Hepatocyte (in vitro differentiated cells): ENCODE results near the gene MTF1. TPM values are rescaled to one million over a fixed set of nuclear protein-coding genes. Genes with fewer than 3 reads are reported as not detected.
"Not testable (repeated sequence)": the region's sequence is repeated elsewhere in the genome, so short reads cannot be mapped to it uniquely, and the experiment has no call there.

Source experiments
- DNase-seq: peaks from one replicate; pipeline ENCODE4 v3.0.0-alpha.2; 2016; ENCODE audit warnings: low spot score
- H2AFZ ChIP-seq: fragments of 200-600 bp; sonication (generic); 2 replicates; pipeline ENCODE4 v1.6.0; 2016; ENCODE audit warnings: antibody characterized with exemption, mild to moderate bottlenecking
- H3K27ac ChIP-seq: fragments of 200-600 bp; sonication (generic); 2 replicates; pipeline ENCODE4 v1.5.1; 2016; ENCODE audit warnings: mild to moderate bottlenecking
- H3K27me3 ChIP-seq: fragments of 200-600 bp; sonication (generic); 2 replicates; pipeline ENCODE4 v1.6.1; 2016
- H3K36me3 ChIP-seq: fragments of 200-600 bp; sonication (generic); replicated peaks from 2 replicates; pipeline ENCODE4 v1.5.1; 2016; ENCODE audit warnings: low read depth; ENCODE audit not compliant: insufficient read depth
- H3K4me1 ChIP-seq: fragments of 200-600 bp; sonication (generic); 2 replicates; pipeline ENCODE4 v1.5.1; 2016; ENCODE audit warnings: mild to moderate bottlenecking, moderate library complexity; ENCODE audit not compliant: insufficient read depth
- H3K4me2 ChIP-seq: fragments of 200-600 bp; sonication (generic); 2 replicates; pipeline ENCODE4 v1.6.0; 2016
- H3K4me3 ChIP-seq: fragments of 200-600 bp; sonication (generic); 2 replicates; pipeline ENCODE4 v1.5.1; 2016; ENCODE audit warnings: mild to moderate bottlenecking
- H3K79me2 ChIP-seq: fragments of 200-600 bp; sonication (generic); 2 replicates; pipeline ENCODE4 v1.6.0; 2017; ENCODE audit warnings: mild to moderate bottlenecking
- H3K9me2 ChIP-seq: fragments of 200-600 bp; sonication (generic); replicated peaks from 2 replicates; pipeline ENCODE4 v1.6.0; 2017; ENCODE audit warnings: mild to moderate bottlenecking; ENCODE audit not compliant: insufficient read depth
- H3K9me3 ChIP-seq: fragments of 200-600 bp; sonication (generic); 2 replicates; pipeline ENCODE4 v1.5.1; 2016; ENCODE audit warnings: low read depth, mild to moderate bottlenecking
- H4K20me1 ChIP-seq: fragments of 200-600 bp; sonication (generic); 2 replicates; pipeline ENCODE4 v1.6.0; 2016; ENCODE audit warnings: mild to moderate bottlenecking; ENCODE audit not compliant: insufficient read depth, poor library complexity, severe bottlenecking
- CTCF ChIP-seq: fragments of 200-600 bp; sonication (generic); IDR thresholded peaks from 2 replicates; pipeline ENCODE4 v1.5.1; 2016; ENCODE audit warnings: antibody characterized with exemption, mild to moderate bottlenecking; ENCODE audit not compliant: poor library complexity
- EZH2 ChIP-seq: fragments of 200-600 bp; sonication (generic); IDR thresholded peaks from 2 replicates; pipeline ENCODE4 v1.6.1; 2016; ENCODE audit warnings: antibody characterized with exemption, mild to moderate bottlenecking, borderline replicate concordance
- EZH2phosphoT487 ChIP-seq: fragments of 200-600 bp; sonication (generic); IDR thresholded peaks from one replicate; pipeline ENCODE4 v1.6.1; 2018; ENCODE audit warnings: antibody characterized with exemption, mild to moderate bottlenecking, low read depth, moderate library complexity; ENCODE audit not compliant: unreplicated experiment, severe bottlenecking
- WGBS: methylation state at CpG from one replicate; pipeline ENCODE4 v1.1.6; 2016; ENCODE audit warnings: low lambda C conversion rate; ENCODE audit errors: missing lambda C conversion rate; 5-methylcytosine and 5-hydroxymethylcytosine counted together
- polyA plus RNA-seq: library from polyadenylated mRNA; unstranded; fragments of >200 nt; fragmentation: Nextera tagmentation; extraction: Ambion mirVana; gene quantifications from 2 replicates; pipeline ENCODE4 v1.2.1, GENCODE V29; 2016
- total RNA-seq: library from RNA; depleted of rRNA; stranded (reverse); fragments of >200 nt; gene quantifications from 2 replicates; pipeline ENCODE4 v1.2.3, GENCODE V29; 2014

MTF1 gene
- total and polyA plus RNA-seq, 2 experiments from 2014 or later = 5.0 to 5.1 TPM

GRCh38 chr1:37902983-37903382, 43.6 kb upstream of the MTF1 start:
- WGBS = 79% methylated on average over 5 of the region's 5 CpGs
- Histone ChIP-seq H3K9me2 (no peaks in the 10 kb centered on the region), H3K4me2 (no peak overlapping the region), H4K20me1 (no peaks in the 10 kb centered on the region), H3K4me3 (no peak overlapping the region), H3K79me2 (no peaks in the 10 kb centered on the region), H2AFZ (no peak overlapping the region), H3K27ac (no peak overlapping the region), H3K9me3 (peaks cover 11% of the 10 kb centered on the region), H3K4me1 (no peaks in the 10 kb centered on the region), H3K27me3 (no peaks in the 10 kb centered on the region), H3K36me3 (no peaks in the 10 kb centered on the region)
- DNase-seq = no peak
- TF ChIP-seq EZH2 = no peak
- TF ChIP-seq CTCF = no peak
- TF ChIP-seq EZH2phosphoT487 = no peak

- H4K20me1 ChIP-seq = no peaks in the 10 kb centered on the region
- no peaks in the 10 kb centered on the region for H3K27me3 ChIP-seq
- H3K79me2 ChIP-seq = no peaks in the 10 kb centered on the region
- H3K9me2 ChIP-seq = no peaks in the 10 kb centered on the region
- H3K36me3 ChIP-seq = no peaks in the 10 kb centered on the region
- DNase-seq = no peak
- TF ChIP-seq CTCF (no peak), EZH2 (no peak), EZH2phosphoT487 (no peak)
- no peak overlapping the region for H2AFZ ChIP-seq
- no peak overlapping the region for H3K4me3 ChIP-seq
- H3K4me1 ChIP-seq = no peaks in the 10 kb centered on the region
- H3K4me2 ChIP-seq = no peak overlapping the region
- no peak overlapping the region for H3K27ac ChIP-seq
- WGBS = 97% methylated on average over 6 of the region's 6 CpGs
- H3K9me3 ChIP-seq = peaks cover 11% of the 10 kb centered on the region
Measured at GRCh38 chr1:37901893-37902225, 42.5 kb upstream of the MTF1 start.

GRCh38 chr1:37901191-37901892, 42.0 kb upstream of the MTF1 start:
- no peak overlapping the region for H2AFZ ChIP-seq
- TF ChIP-seq CTCF (no peak), EZH2phosphoT487 (no peak), EZH2 (no peak)
- no peak overlapping the region for H3K27ac ChIP-seq
- no peaks in the 10 kb centered on the region for H3K9me2 ChIP-seq
- WGBS = 89% methylated on average over 8 of the region's 8 CpGs
- no peaks in the 10 kb centered on the region for H3K4me1 ChIP-seq
- H4K20me1 ChIP-seq = no peaks in the 10 kb centered on the region
- no peaks in the 10 kb centered on the region for H3K36me3 ChIP-seq
- H3K9me3 ChIP-seq = peaks cover 11% of the 10 kb centered on the region
- no peak overlapping the region for H3K4me3 ChIP-seq
- no peak overlapping the region for H3K4me2 ChIP-seq
- H3K27me3 ChIP-seq = no peaks in the 10 kb centered on the region
- H3K79me2 ChIP-seq = no peaks in the 10 kb centered on the region
- no peak for DNase-seq

- 86% methylated on average over 3 of the region's 3 CpGs for WGBS
- not testable (repeated sequence) for H2AFZ ChIP-seq, H3K79me2 ChIP-seq, H3K9me3 ChIP-seq, H3K27me3 ChIP-seq, H3K36me3 ChIP-seq, DNase-seq, H3K27ac ChIP-seq, H3K4me1 ChIP-seq, H3K4me2 ChIP-seq, H3K9me2 ChIP-seq, H4K20me1 ChIP-seq, H3K4me3 ChIP-seq
Measured at GRCh38 chr1:37897563-37897962, 38.2 kb upstream of the MTF1 start.
